Loucy (cell line): ENCODE measurements around the gene GBA3.

Experiments
- H2AFZ ChIP-seq: fragments of 200-600 bp; sonication (generic); 2 replicates; pipeline ENCODE4 v1.6.0; 2016; ENCODE audit warnings: antibody characterized with exemption, mild to moderate bottlenecking, low read length, moderate library complexity
- H3F3A ChIP-seq: fragments of 200-600 bp; 2 replicates; pipeline ENCODE4 v1.6.0; 2016; ENCODE audit warnings: antibody characterized with exemption, low read depth, mild to moderate bottlenecking
- H3K27me3 ChIP-seq: fragments of 200-600 bp; sonication (generic); 2 replicates; pipeline ENCODE4 v1.6.1; 2014; ENCODE audit warnings: low read length, mild to moderate bottlenecking; ENCODE audit not compliant: insufficient read depth, poor library complexity, severe bottlenecking
- H3K36me3 ChIP-seq: fragments of 200-600 bp; sonication (generic); 2 replicates; pipeline ENCODE4 v1.6.1; 2016; ENCODE audit warnings: low read length; ENCODE audit not compliant: insufficient read depth
- H3K4me1 ChIP-seq: fragments of 200-600 bp; sonication (generic); 2 replicates; pipeline ENCODE4 v1.5.1; 2014; ENCODE audit warnings: low read length, mild to moderate bottlenecking; ENCODE audit not compliant: insufficient read depth, poor library complexity, severe bottlenecking
- H3K4me2 ChIP-seq: fragments of 200-600 bp; sonication (generic); 2 replicates; pipeline ENCODE4 v1.6.0; 2014; ENCODE audit warnings: antibody characterized with exemption, low read length, low read depth, mild to moderate bottlenecking; ENCODE audit not compliant: poor library complexity, severe bottlenecking
- H3K4me3 ChIP-seq: fragments of 200-600 bp; sonication (generic); 2 replicates; pipeline ENCODE4 v1.5.1; 2014; ENCODE audit warnings: low read length, mild to moderate bottlenecking, mixed read lengths; ENCODE audit not compliant: poor library complexity, severe bottlenecking
- H3K79me2 ChIP-seq: fragments of 200-600 bp; sonication (generic); 2 replicates; pipeline ENCODE4 v1.6.1; 2014; ENCODE audit warnings: low read length; ENCODE audit not compliant: insufficient read depth
- H3K9ac ChIP-seq: fragments of 200-600 bp; sonication (generic); 2 replicates; pipeline ENCODE4 v1.6.0; 2014; ENCODE audit warnings: mild to moderate bottlenecking, low read depth, low read length, moderate library complexity; ENCODE audit not compliant: poor library complexity, severe bottlenecking
- H3K9me2 ChIP-seq: fragments of 200-600 bp; sonication (generic); replicated peaks from 2 replicates; pipeline ENCODE4 v1.6.1; 2016; ENCODE audit warnings: low read depth, low read length, mixed read lengths
- H3K9me3 ChIP-seq: fragments of 200-600 bp; sonication (generic); 2 replicates; pipeline ENCODE4 v1.6.1; 2014; ENCODE audit warnings: mild to moderate bottlenecking, antibody characterized with exemption, low read length, low read depth; ENCODE audit not compliant: insufficient read depth
- H4K20me1 ChIP-seq: fragments of 200-600 bp; sonication (generic); 2 replicates; pipeline ENCODE4 v1.6.0; 2014; ENCODE audit warnings: antibody characterized with exemption, low read length, mild to moderate bottlenecking; ENCODE audit not compliant: insufficient read depth, poor library complexity, severe bottlenecking
- CTCF ChIP-seq: fragments of 200-600 bp; sonication (generic); conservative IDR thresholded peaks from 2 replicates; pipeline ENCODE4 v1.5.1; 2014; ENCODE audit warnings: mild to moderate bottlenecking, antibody characterized with exemption, low read length
- EZH2phosphoT487 ChIP-seq: fragments of 200-600 bp; IDR thresholded peaks from 2 replicates; pipeline ENCODE4 v1.6.1; 2018; ENCODE audit warnings: antibody characterized with exemption, mild to moderate bottlenecking, moderate library complexity, borderline replicate concordance

Gene GBA3

GRCh38 chr4:22695029-22695428, 2.3 kb downstream of the GBA3 start:
- Histone ChIP-seq H3K4me3 (no peak overlapping the region), H3K4me2 (no peak overlapping the region), H2AFZ (no peak overlapping the region), H3K9me2 (no peaks in the 10 kb centered on the region), H3K36me3 (no peaks in the 10 kb centered on the region), H3K4me1 (no peaks in the 10 kb centered on the region), H3K27me3 (no peaks in the 10 kb centered on the region), H4K20me1 (no peaks in the 10 kb centered on the region), H3F3A (no peaks in the 10 kb centered on the region), H3K9me3 (no peaks in the 10 kb centered on the region), H3K9ac (no peak overlapping the region), H3K79me2 (no peaks in the 10 kb centered on the region)
- TF ChIP-seq CTCF (no peak), EZH2phosphoT487 (no peak)

GRCh38 chr4:22695917-22696316, 3.2 kb downstream of the GBA3 start:
- no peaks in the 10 kb centered on the region for H3K9me2 ChIP-seq
- no peak overlapping the region for H3K4me3 ChIP-seq
- H3K4me2 ChIP-seq, result no peak overlapping the region
- H2AFZ ChIP-seq, result no peak overlapping the region
- H3K36me3 ChIP-seq, result no peaks in the 10 kb centered on the region
- no peaks in the 10 kb centered on the region for H3F3A ChIP-seq
- H4K20me1 ChIP-seq, result no peaks in the 10 kb centered on the region
- H3K4me1 ChIP-seq, result no peaks in the 10 kb centered on the region
- no peaks in the 10 kb centered on the region for H3K27me3 ChIP-seq
- no peaks in the 10 kb centered on the region for H3K79me2 ChIP-seq
- no peaks in the 10 kb centered on the region; the same call in 1 of the 2 replicates for H3K9me3 ChIP-seq
- no peak for TF ChIP-seq CTCF
- TF ChIP-seq EZH2phosphoT487, result no peak
- H3K9ac ChIP-seq, result no peak overlapping the region

GRCh38 chr4:22703912-22704311, 11.2 kb downstream of the GBA3 start:
- no peak overlapping the region for H2AFZ ChIP-seq
- H3K9me2 ChIP-seq, result no peaks in the 10 kb centered on the region
- no peak overlapping the region for H3K4me2 ChIP-seq
- H3K27me3 ChIP-seq, result no peaks in the 10 kb centered on the region
- H3K4me3 ChIP-seq, result no peak overlapping the region
- no peaks in the 10 kb centered on the region for H4K20me1 ChIP-seq
- TF ChIP-seq CTCF (no peak), EZH2phosphoT487 (no peak)
- H3K79me2 ChIP-seq, result no peaks in the 10 kb centered on the region
- no peaks in the 10 kb centered on the region; the same call in 1 of the 2 replicates for H3K9me3 ChIP-seq
- peaks cover 3% of the 10 kb centered on the region; the same call in 1 of the 2 replicates for H3F3A ChIP-seq
- H3K36me3 ChIP-seq, result no peaks in the 10 kb centered on the region
- peaks cover 7% of the 10 kb centered on the region for H3K4me1 ChIP-seq
- H3K9ac ChIP-seq, result no peak overlapping the region
